Activated T-helper 2 cell treated with anti-CD3 and anti-CD28 coated beads, Interferon-gamma antibody, Interleukin-2, Interleukin-4, amounts not matched to agents 10 μg/mL and 5 μg/mL and 100 μg/mL, durations not matched to agents 14 hours and 24 hours and 36 hours (primary cell): ENCODE data around the gene ARRDC5. TPM values are rescaled to one million over a fixed set of nuclear protein-coding genes. Genes with fewer than 3 reads are reported as not detected.
"Not testable (repeated sequence)": the region's sequence is repeated elsewhere in the genome, so short reads cannot be mapped to it uniquely, and the experiment has no call there.

Experiments used
- DNase-seq: peaks from one replicate; pipeline ENCODE4 v3.0.0; 2021; ENCODE audit warnings: low spot score
- H3K27ac Mint-ChIP-seq: one replicate; pipeline ENCODE4 v1.8.0; 2021; ENCODE audit warnings: mixed read lengths
- H3K27me3 Mint-ChIP-seq: one replicate; pipeline ENCODE4 v1.8.0; 2021; ENCODE audit warnings: low read depth, mixed read lengths
- H3K36me3 Mint-ChIP-seq: one replicate; pipeline ENCODE4 v1.8.0; 2021; ENCODE audit warnings: low read depth, mixed read lengths
- H3K4me1 Mint-ChIP-seq: one replicate; pipeline ENCODE4 v1.8.0; 2021; ENCODE audit warnings: low read depth, mixed read lengths
- H3K4me3 Mint-ChIP-seq: one replicate; pipeline ENCODE4 v1.8.0; 2021; ENCODE audit warnings: low read depth, mild to moderate bottlenecking, moderate library complexity, mixed read lengths
- H3K9me3 Mint-ChIP-seq: one replicate; pipeline ENCODE4 v1.8.0; 2021; ENCODE audit warnings: mixed read lengths
- intact Hi-C: fragments of 100-400 bp; cut with micrococcal nuclease; formaldehyde crosslinking; loops from one replicate; pipeline ENCODE4 v1.15.1; 2023
- total RNA-seq: library from RNA; stranded (reverse); gene quantifications from 2 replicates; pipeline ENCODE4 v1.2.3, GENCODE V29; 2022

The ARRDC5 gene
- total RNA-seq, 1 donor from 2014 or later = 0.27 TPM

DNA sequence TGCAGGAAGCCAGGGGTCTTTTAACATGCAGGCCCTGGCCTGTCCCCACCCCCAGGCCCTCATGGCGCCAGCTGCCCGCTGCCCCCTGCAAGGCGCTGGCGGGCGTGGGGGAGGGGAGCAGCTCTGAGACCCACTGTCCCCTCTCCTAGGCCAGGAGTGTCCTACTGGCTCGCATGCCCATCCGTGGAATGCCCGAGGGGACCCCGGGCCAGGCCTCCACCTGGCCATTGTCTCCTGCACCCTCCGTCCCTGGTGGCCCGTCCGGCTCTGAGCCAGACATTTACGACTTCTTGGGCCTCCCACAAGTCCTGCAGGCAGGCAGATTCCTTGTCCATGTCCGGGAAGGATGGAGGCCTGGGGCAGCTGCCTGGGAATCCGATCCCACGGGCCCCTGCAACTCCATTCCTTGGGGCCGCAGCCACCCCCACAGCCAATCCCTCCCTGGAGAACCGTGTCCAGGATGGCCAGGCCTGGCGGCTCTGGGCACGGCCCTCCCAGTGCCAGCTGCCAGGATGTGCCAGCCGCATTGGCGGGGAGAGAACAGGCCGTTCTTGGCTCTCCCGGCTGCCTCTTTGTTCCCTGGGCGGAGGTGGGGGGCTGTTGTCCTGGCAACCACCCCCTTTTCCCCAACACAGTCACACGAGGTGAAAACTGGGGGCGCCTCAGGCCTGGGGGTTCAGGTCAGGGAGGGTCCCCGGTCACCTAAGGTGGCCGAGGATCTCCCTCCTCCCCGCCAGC lies 24.8 kb downstream of the ARRDC5 start:
- Mint-ChIP-seq H3K9me3 (no peaks in the 10 kb centered on the region), H3K4me1 (no peaks in the 10 kb centered on the region), H3K27ac (no peak overlapping the region), H3K27me3 (no peaks in the 10 kb centered on the region), H3K4me3 (no peak overlapping the region), H3K36me3 (no peaks in the 10 kb centered on the region)
- DNase-seq = no peak
- intact Hi-C loops = no loop called here

DNA sequence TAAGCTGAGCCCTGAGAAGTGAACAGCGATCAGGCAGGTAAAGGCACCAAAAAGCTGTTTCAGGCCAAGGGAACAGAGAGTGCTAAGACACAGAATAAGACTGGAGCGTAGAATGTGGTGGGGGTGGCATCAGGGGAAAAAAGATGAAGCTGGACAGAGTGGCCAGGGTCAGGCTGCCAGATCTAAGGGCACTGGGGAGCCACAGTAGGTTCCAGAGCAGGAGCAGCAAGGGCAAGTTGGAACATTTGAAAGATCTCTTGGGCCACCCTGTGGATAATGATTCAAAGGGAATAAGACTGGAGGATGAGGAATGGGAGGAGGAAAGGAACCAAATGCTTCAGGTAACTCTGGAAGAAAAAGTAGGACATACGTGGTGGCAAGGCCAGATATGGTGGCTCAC lies 28.8 kb downstream of the ARRDC5 start:
- Mint-ChIP-seq H3K36me3 (no peaks in the 10 kb centered on the region), H3K27me3 (no peaks in the 10 kb centered on the region), H3K27ac (no peak overlapping the region), H3K4me3 (no peak overlapping the region), H3K4me1 (peaks cover 11% of the 10 kb centered on the region), H3K9me3 (no peaks in the 10 kb centered on the region)
- intact Hi-C loops = loop anchor here (2.0 to 5.0 kb wide), 3 partner anchors 37 to 157 kb away; partner anchors contain the start of gene KDM4B
- no peak for DNase-seq

DNA sequence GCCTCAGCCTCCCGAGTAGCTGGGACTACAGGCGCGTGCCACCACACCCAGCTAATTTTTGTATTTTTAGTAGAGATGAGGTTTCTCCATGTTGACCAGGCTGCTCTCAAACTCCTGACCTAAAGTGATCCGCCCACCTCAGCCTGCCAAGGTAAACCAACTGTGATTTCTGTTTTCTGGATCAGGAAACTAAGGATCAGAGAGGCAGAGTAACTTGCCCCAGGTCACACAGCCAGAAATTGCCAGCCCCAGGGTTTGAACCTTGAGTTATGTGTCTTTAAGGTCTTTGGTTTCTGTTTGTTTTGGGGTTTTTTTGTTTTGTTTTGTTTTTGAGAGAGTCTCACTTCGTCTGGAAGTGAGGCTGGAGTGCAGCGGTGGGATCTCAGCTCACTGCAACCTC lies 31.0 kb downstream of the ARRDC5 start:
- intact Hi-C loops = loop anchor here (2.0 to 5.0 kb wide), 3 partner anchors 39 to 159 kb away; partner anchors contain the start of gene KDM4B
- H3K4me1 Mint-ChIP-seq = peaks cover 12% of the 10 kb centered on the region
- no peak for DNase-seq
- H3K4me3 Mint-ChIP-seq = no peak overlapping the region
- H3K36me3 Mint-ChIP-seq = no peaks in the 10 kb centered on the region
- no peaks in the 10 kb centered on the region for H3K9me3 Mint-ChIP-seq
- no peak overlapping the region for H3K27ac Mint-ChIP-seq
- H3K27me3 Mint-ChIP-seq = no peaks in the 10 kb centered on the region

DNA sequence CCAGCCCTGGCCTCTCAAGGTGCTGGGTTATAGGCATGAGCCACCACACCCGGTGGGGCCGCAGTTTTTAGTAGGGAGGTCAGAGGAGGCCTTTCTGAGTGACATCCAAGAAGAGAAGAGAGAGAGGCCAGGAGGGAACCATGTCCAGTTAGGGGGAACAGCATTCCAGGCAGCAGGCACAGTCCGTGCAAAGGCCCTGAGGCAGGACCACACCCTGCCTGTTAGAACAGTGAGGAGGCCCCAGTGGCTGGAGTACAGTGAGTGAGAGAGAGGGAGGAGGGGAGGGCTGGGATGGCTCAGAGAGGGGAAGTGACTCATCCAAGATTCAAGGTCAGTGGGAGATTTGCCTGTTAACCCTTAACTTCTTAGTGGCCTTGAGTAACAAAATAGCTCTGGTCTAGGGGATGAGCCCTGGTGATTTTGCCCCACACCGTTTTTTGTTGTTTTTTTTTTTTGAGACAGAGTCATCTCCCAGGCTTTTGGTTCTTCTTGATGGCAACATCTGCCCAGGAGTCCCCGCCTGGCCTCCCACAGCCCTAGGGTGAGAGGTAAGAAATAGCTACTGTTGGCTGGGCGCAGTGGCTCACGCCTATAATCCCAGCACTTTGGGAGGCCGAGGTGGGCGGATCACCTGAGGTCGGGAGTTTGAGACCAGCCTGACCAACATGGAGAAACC lies 32.5 kb downstream of the ARRDC5 start:
- H3K9me3 Mint-ChIP-seq = no peaks in the 10 kb centered on the region
- intact Hi-C loops = loop anchor here (5.0 kb wide), 1 partner anchor 97 kb away; the partner anchor contains the start of gene KDM4B
- peaks cover 17% of the 10 kb centered on the region for H3K4me1 Mint-ChIP-seq
- H3K36me3 Mint-ChIP-seq = no peaks in the 10 kb centered on the region
- H3K27me3 Mint-ChIP-seq = no peaks in the 10 kb centered on the region
- H3K27ac Mint-ChIP-seq = no peak overlapping the region
- no peak overlapping the region for H3K4me3 Mint-ChIP-seq
- no peak for DNase-seq

DNA sequence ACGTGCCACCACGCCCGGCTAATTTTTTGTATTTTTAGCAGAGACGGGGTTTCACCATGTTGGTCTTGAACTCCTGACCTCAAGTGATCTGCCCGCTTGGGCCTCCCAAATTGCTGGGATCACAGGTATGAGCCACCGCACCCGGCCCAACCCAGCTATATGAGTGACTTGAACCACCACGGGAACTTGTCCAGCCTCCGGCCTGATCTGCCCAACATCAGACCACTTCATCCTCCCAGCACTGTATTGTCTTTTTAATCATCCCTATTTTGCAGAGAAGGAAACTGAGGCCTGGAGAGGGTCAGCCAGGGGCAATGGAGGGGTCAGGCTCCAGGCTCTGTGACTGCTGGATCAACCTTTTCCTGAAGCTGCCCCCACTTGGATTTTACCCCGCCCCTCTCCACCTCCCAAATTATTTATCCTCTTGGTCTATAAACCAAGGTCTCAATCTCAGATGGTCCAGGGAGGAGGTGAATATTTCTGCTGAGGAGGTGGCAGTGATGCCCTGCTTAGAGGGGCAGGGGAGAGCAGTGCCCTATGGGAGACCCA lies 34.3 kb downstream of the ARRDC5 start:
- peaks cover 17% of the 10 kb centered on the region for H3K4me1 Mint-ChIP-seq
- DNase-seq = no peak
- peak overlapping the region; percentile 78 for H3K27ac Mint-ChIP-seq
- peak overlapping the region; percentile 81 for H3K4me3 Mint-ChIP-seq
- no peaks in the 10 kb centered on the region for H3K36me3 Mint-ChIP-seq
- no peaks in the 10 kb centered on the region for H3K9me3 Mint-ChIP-seq
- no peaks in the 10 kb centered on the region for H3K27me3 Mint-ChIP-seq
- intact Hi-C loops = no loop called here

DNA sequence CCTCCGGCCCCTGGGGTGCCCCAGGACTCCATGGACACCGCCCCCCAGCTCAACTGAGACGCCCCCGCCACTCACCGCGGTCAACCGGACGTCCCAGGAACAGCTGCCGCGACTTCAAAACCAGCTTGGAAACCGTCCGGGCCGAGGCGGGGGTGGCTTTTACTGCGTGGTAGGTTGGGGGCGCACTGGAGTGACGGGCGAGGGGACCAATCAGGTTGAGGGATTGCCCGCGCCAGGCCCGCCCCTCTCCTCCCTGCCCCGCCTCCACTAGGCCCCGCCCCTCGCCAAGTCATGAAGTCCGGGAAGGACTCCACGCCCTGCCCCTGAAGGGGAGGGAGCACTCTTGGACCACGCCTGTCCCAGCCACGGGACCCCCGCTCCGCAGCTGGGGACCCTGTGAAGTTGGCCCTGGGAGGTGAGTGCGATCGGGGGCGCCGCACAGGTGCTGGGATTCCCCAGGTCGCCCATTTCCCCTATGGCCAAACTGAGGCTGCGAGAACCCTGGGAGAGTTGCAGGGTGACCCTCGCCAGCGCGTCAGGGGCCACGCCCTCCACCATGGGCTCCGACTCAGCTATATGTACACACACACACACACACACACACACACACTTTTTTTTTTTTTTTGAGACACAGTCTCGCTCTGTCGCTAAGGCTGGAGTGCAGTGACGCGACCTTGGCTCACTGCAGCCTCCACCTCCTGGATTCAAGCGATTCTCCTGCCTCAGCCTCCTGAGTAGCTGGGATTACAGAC lies 35.0 kb downstream of the ARRDC5 start, which contains the start of gene PLIN3:
Gene PLIN3, minus strand, starts transcription at position 134 of the 752 bp plus-strand sequence. CDS start 6,273 bp downstream, outside the sequence.
- intact Hi-C loops = no loop called here
- no peaks in the 10 kb centered on the region for H3K36me3 Mint-ChIP-seq
- H3K9me3 Mint-ChIP-seq = no peaks in the 10 kb centered on the region
- H3K4me1 Mint-ChIP-seq = peaks cover 15% of the 10 kb centered on the region
- peak within 1 kb of the TSS; percentile 78 for H3K27ac Mint-ChIP-seq
- peak within 1 kb of the TSS; percentile 81 for H3K4me3 Mint-ChIP-seq
- peak; percentile 87 for DNase-seq
- H3K27me3 Mint-ChIP-seq = no peaks in the 10 kb centered on the region

DNA sequence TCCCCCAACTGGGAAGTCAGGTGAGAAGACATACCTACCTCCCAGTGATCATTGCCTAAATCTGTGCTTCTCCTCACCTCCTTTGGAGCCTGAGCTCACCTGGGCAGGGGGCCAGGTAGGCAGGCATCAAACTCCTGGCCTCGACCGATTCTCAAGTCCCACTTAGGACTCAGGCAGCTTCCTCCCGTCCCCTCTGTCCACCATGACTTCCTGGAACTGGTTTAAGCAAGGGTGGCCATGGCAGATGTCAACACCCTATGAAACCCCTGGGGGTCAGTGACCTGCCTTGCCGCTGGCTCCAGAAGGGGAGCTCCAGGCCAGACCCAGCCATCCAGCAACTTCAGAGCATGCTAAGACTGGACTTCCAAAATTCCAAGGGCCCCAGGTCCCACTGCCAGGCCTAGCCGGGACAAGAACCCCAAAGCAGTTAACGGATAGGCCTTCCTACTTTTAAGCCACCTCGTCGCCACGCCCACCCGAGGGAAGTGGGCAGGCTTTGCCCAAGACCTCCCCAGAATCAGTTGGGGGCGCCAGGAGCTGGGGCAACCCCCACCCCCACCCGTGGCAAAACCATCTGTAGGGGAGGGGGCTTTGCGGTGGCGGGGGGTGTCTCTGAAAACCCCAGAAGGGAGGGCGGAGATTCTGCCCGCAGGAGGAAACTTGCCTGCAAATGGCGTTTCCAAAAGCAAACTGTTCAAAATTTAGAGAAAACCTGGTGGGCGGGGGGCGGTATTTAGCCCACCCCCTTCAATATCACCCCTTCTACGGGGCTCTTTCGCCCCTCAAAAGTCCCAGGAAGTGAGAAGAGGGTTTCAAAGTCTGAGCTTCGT lies 35.9 kb downstream of the ARRDC5 start:
- Mint-ChIP-seq H3K9me3 (no peaks in the 10 kb centered on the region), H3K36me3 (no peaks in the 10 kb centered on the region), H3K27me3 (no peaks in the 10 kb centered on the region), H3K4me1 (peaks cover 14% of the 10 kb centered on the region), H3K27ac (peak overlapping the region; percentile 65), H3K4me3 (peak overlapping the region; percentile 81)
- peak; percentile 34 for DNase-seq
- intact Hi-C loops = no loop called here

DNA sequence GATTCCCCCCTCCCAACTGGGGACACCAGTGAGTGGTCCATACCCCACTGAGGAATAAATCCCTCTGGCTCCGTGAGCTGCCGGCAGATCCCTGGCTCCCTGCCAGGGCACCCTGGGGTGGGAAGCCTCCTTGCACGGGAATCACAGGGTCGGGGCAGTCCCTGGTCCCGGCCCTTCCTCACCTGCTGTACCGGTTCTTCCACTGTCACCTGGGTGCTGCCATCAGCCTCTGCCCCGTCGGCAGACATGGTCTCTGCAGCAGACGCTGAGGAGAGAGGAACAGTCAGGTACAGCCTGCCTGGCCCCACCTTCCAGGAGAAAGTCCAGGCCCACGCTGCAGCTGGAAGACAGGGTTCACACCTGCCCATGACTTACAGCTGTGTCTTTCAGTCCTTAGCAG lies 41.5 kb downstream of the ARRDC5 start:
- DNase-seq = no peak
- Mint-ChIP-seq H3K4me3 (no peak overlapping the region), H3K27me3 (no peaks in the 10 kb centered on the region), H3K4me1 (no peaks in the 10 kb centered on the region), H3K27ac (no peak overlapping the region), H3K36me3 (peaks cover 3% of the 10 kb centered on the region), H3K9me3 (no peaks in the 10 kb centered on the region)
- intact Hi-C loops = no loop called here

DNA sequence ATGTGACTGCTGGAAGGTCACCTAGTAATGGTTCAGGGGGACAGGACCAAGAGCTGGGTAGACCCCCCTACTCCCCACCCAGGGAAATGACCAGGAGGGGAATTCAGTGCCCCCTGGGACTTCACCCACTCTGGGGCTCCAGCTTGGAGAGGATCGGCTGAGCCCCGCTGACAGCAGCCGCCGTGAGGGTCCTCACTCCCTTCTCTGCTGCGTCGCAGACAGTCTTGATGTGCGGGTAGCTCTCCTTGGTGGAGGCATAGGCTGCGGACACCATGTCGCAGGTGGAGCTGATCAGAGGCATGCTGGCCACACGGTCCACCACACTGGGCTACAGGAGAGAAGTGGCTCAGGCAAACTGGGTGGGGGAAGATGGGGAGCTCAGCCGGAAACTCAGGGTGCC lies 43.0 kb downstream of the ARRDC5 start:
- peaks cover 13% of the 10 kb centered on the region for H3K36me3 Mint-ChIP-seq
- H3K4me1 Mint-ChIP-seq = no peaks in the 10 kb centered on the region
- no peaks in the 10 kb centered on the region for H3K9me3 Mint-ChIP-seq
- H3K27me3 Mint-ChIP-seq = no peaks in the 10 kb centered on the region
- DNase-seq = no peak
- no peak overlapping the region for H3K4me3 Mint-ChIP-seq
- H3K27ac Mint-ChIP-seq = no peak overlapping the region
- intact Hi-C loops = no loop called here

DNA sequence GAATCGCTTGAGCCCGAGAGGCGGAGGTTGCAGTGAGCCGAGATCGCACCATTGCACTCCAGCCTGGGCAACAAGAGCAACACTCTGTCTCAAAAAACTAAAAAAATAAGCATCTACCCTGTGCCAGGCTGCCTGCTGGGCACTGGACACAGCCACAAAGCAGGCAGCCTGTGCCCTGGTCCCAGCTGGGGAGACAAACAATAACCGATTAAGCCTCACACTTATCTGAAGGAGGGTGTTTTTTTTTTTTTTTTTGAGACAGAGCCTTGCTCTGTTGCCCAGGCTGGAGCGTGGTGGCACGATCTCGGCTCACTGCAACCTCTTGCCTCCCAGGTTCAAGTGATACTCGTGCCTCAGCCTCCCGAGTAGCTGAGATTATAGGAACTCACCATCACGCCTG lies 46.2 kb downstream of the ARRDC5 start:
- H3K4me3 Mint-ChIP-seq, intact Hi-C loops, DNase-seq, H3K9me3 Mint-ChIP-seq, H3K27me3 Mint-ChIP-seq, H3K4me1 Mint-ChIP-seq, H3K27ac Mint-ChIP-seq: not testable (repeated sequence)
- H3K36me3 Mint-ChIP-seq = peaks cover 22% of the 10 kb centered on the region

DNA sequence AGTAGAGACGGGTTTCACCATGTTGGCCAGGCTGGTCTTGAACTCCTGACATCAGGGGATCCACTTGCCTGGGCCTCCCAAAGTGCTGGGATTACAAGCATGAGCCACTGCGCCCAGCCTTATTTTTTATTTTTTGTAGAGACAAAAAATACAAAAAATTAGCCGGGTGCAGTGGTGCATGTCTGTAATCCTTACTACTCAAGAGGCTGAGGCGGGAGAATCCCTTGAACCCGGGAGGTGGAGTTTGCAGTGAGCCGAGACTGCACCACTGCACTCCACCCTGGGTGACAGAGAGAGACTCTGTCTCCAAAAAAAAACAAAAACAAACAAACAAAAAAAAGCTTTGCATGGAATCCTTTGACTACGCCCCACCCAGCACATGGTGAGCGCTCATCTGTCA lies 49.2 kb downstream of the ARRDC5 start:
- H3K9me3 Mint-ChIP-seq, DNase-seq, H3K27me3 Mint-ChIP-seq, H3K4me1 Mint-ChIP-seq, H3K4me3 Mint-ChIP-seq, intact Hi-C loops, H3K27ac Mint-ChIP-seq: not testable (repeated sequence)
- peaks cover 20% of the 10 kb centered on the region for H3K36me3 Mint-ChIP-seq

DNA sequence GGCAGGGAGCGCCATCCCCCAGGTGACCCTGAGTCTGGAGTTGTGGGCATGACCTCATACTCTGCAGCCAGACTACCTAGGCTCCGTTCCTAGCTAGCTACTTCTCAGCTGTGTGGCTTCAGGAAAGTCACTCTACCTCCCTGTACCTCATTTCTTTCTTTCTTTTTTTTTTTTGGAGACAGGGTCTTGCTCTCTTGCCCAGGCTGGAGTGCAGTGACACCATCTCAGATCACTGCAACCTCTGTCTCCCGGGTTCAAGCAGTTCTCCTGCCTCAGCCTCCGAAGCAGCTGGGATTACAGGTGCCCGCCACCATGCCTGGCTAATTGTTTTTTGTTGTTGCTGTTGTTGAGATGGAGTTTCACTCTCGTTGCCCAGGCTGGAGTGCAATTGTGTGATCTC lies 50.2 kb downstream of the ARRDC5 start:
- H3K4me1 Mint-ChIP-seq = no peaks in the 10 kb centered on the region
- no peak overlapping the region for H3K4me3 Mint-ChIP-seq
- no peak for DNase-seq
- H3K27me3 Mint-ChIP-seq = no peaks in the 10 kb centered on the region
- H3K9me3 Mint-ChIP-seq = no peaks in the 10 kb centered on the region
- no peak overlapping the region for H3K27ac Mint-ChIP-seq
- H3K36me3 Mint-ChIP-seq = peaks cover 20% of the 10 kb centered on the region
- intact Hi-C loops = no loop called here
